GM12878 (cell line): ENCODE results near the gene ANAPC16. TPM values are rescaled to one million over a fixed set of nuclear protein-coding genes. Genes with fewer than 3 reads are reported as not detected.

Source experiments
- ATAC-seq: fragments of 200-7000 bp; cut with Tn5 transposase; 3 replicates; pipeline ENCODE4 v1.9.1; 2020; ENCODE audit warnings: mild to moderate bottlenecking, moderate library complexity
- BruUV-seq: library from RNA; stranded (reverse); fragments of 400-500 nt; replicated peaks from 2 replicates; lab custom pipeline; 2021; lab: Mats Ljungman, UMichigan
- CTCF ChIA-PET: fragments of 300-600 bp; sonication (Branson Sonifier 250); formaldehyde crosslinking; extraction: SDS; loops from one replicate; lab custom pipeline; 2021; ENCODE audit warnings: inconsistent platforms; lab: Yijun Ruan, JAX
- POLR2A ChIA-PET: fragments of 350-600 bp; formaldehyde crosslinking; extraction: SDS; loops from one replicate; lab custom pipeline; 2021; ENCODE audit warnings: inconsistent platforms; lab: Charles Lee
- RAD21 ChIA-PET: fragments of 300-600 bp; sonication (Branson Sonifier 250); formaldehyde crosslinking; loops from one replicate; lab custom pipeline; 2023; ENCODE audit warnings: antibody characterized with exemption; ENCODE audit not compliant: unreplicated experiment; lab: Charles Lee
- SMC1A ChIA-PET: fragments of 300-600 bp; sonication (Branson Sonifier 250); formaldehyde crosslinking; loops from one replicate; lab custom pipeline; 2023; ENCODE audit not compliant: unreplicated experiment, uncharacterized antibody; lab: Charles Lee
- DNase-seq: peaks from one replicate; pipeline ENCODE4 v3.0.0-alpha.2; 2011; ENCODE audit warnings: low read depth, low spot score
- FAIRE-seq: peaks from 3 replicates; lab custom pipeline; 2011; peaks lifted over from hg19 to GRCh38; lab: Jason Lieb, UNC
- H2AFZ ChIP-seq: 2 replicates; pipeline ENCODE4 v1.6.0; 2011; ENCODE audit warnings: low read depth, low read length, control low read depth; ENCODE audit not compliant: control insufficient read depth
- H3K27ac ChIP-seq: 2 replicates; pipeline ENCODE4 v1.5.1; 2011; ENCODE audit warnings: control low read depth; ENCODE audit not compliant: control insufficient read depth, insufficient read depth
- H3K27me3 ChIP-seq, 2 experiments: replicated peaks in 1 of 2; 2 replicates each; pipeline versions ENCODE4 v1.6.0 to v1.6.1; 2011; ENCODE audit warnings: low read length in 1 of 2; ENCODE audit not compliant: control insufficient read depth in 2 of 2, insufficient read depth in 2 of 2
- H3K36me3 ChIP-seq, 2 experiments: 2 replicates each; pipeline ENCODE4 v1.5.1; 2011; ENCODE audit warnings: low read length in 1 of 2; ENCODE audit not compliant: control insufficient read depth in 2 of 2, insufficient read depth in 2 of 2
- H3K4me1 ChIP-seq: 2 replicates; pipeline ENCODE4 v1.6.1; 2011; ENCODE audit warnings: mild to moderate bottlenecking, low read length, moderate library complexity, mixed read lengths; ENCODE audit not compliant: control insufficient read depth, insufficient read depth
- H3K4me2 ChIP-seq: 2 replicates; pipeline ENCODE4 v1.6.0; 2011; ENCODE audit warnings: control low read depth; ENCODE audit not compliant: control insufficient read depth, insufficient read depth
- H3K4me3 ChIP-seq: fragments of 200-600 bp; sonication (generic); 2 replicates; pipeline ENCODE4 v1.5.1; 2016
- H3K79me2 ChIP-seq: 2 replicates; pipeline ENCODE4 v1.6.0; 2011; ENCODE audit warnings: low read length; ENCODE audit not compliant: control insufficient read depth, insufficient read depth
- H3K9ac ChIP-seq: 2 replicates; pipeline ENCODE4 v1.8.0; 2011; ENCODE audit warnings: low read length, control low read depth, mixed read lengths; ENCODE audit not compliant: control insufficient read depth, insufficient read depth
- H3K9me3 ChIP-seq: replicated peaks from 3 replicates; pipeline ENCODE4 v1.5.1; 2011; ENCODE audit warnings: mild to moderate bottlenecking, low read length; ENCODE audit not compliant: control insufficient read depth, insufficient read depth
- H4K20me1 ChIP-seq: 2 replicates; pipeline ENCODE4 v1.6.0; 2011; ENCODE audit not compliant: control insufficient read depth, insufficient read depth
- ATF7 ChIP-seq: fragments of 450-650 bp; IDR thresholded peaks from 2 replicates; pipeline ENCODE4 v1.6.1; 2016; ENCODE audit warnings: low read depth, mild to moderate bottlenecking
- BHLHE40 ChIP-seq, 2 experiments: fragments of 450-650 bp in 1 of 2; IDR thresholded peaks; 2 replicates each; pipeline ENCODE4 v1.6.1; 2011 to 2017; ENCODE audit warnings: low read depth in 2 of 2, borderline replicate concordance in 1 of 2, improper control_type of control experiment in 1 of 2, low read length in 1 of 2, mild to moderate bottlenecking in 1 of 2
- CBFB ChIP-seq: IDR thresholded peaks from 2 replicates; pipeline ENCODE4 v1.6.1; 2016; ENCODE audit warnings: antibody characterized with exemption, low read depth
- IKZF1 ChIP-seq: fragments of 450-650 bp; conservative IDR thresholded peaks from 2 replicates; pipeline ENCODE4 v1.6.1; 2017; ENCODE audit warnings: antibody characterized with exemption, mild to moderate bottlenecking
- IKZF2 ChIP-seq, 2 experiments: fragments of 450-650 bp; IDR thresholded peaks; 2 replicates each; pipeline ENCODE4 v1.6.1; 2017; ENCODE audit warnings: mild to moderate bottlenecking in 2 of 2, moderate library complexity in 2 of 2
- IRF5 ChIP-seq: fragments of 450-650 bp; IDR thresholded peaks from 2 replicates; pipeline ENCODE4 v1.6.1; 2017; ENCODE audit warnings: borderline replicate concordance
- JUNB ChIP-seq: IDR thresholded peaks from 2 replicates; pipeline ENCODE4 v1.6.1; 2016; ENCODE audit warnings: antibody characterized with exemption, mild to moderate bottlenecking
- MTA2 ChIP-seq: fragments of 450-650 bp; IDR thresholded peaks from 2 replicates; pipeline ENCODE4 v1.6.1; 2016; ENCODE audit warnings: low read depth, mild to moderate bottlenecking, moderate library complexity
- NR2F1 ChIP-seq: fragments of 450-650 bp; conservative IDR thresholded peaks from 2 replicates; pipeline ENCODE4 v1.6.1; 2017; ENCODE audit warnings: mild to moderate bottlenecking
- POLR2AphosphoS2 ChIP-seq: IDR thresholded peaks from 2 replicates; pipeline ENCODE4 v1.6.1; 2011; ENCODE audit warnings: low read depth, mild to moderate bottlenecking, low read length, improper control_type of control experiment, moderate library complexity
- RELB ChIP-seq: fragments of 450-650 bp; IDR thresholded peaks from 2 replicates; pipeline ENCODE4 v1.6.1; 2017; ENCODE audit warnings: low read depth, mild to moderate bottlenecking, moderate library complexity
- RFX5 ChIP-seq: IDR thresholded peaks from 2 replicates; pipeline ENCODE4 v1.6.1; 2011; ENCODE audit warnings: low read depth, low read length, improper control_type of control experiment
- SIX5 ChIP-seq: IDR thresholded peaks from 2 replicates; pipeline ENCODE4 v1.6.1; 2011; ENCODE audit warnings: mild to moderate bottlenecking, low read depth, low read length, moderate library complexity; ENCODE audit not compliant: severe bottlenecking
- TCF7 ChIP-seq: IDR thresholded peaks from 2 replicates; pipeline ENCODE4 v1.6.1; 2014; ENCODE audit warnings: antibody characterized with exemption, borderline replicate concordance
- YBX1 ChIP-seq: fragments of 450-650 bp; IDR thresholded peaks from 2 replicates; pipeline ENCODE4 v1.6.1; 2016; ENCODE audit warnings: antibody characterized with exemption
- ZNF384 ChIP-seq: IDR thresholded peaks from 2 replicates; pipeline ENCODE4 v1.6.1; 2012; ENCODE audit warnings: low read depth, mild to moderate bottlenecking, low read length, improper control_type of control experiment, borderline replicate concordance
- ZNF592 ChIP-seq: fragments of 450-650 bp; IDR thresholded peaks from 2 replicates; pipeline ENCODE4 v1.6.1; 2017; ENCODE audit warnings: mild to moderate bottlenecking, moderate library complexity
- WGBS: methylation state at CpG from one replicate; pipeline ENCODE4 v1.1.6; 2016; ENCODE audit warnings: low lambda C conversion rate; ENCODE audit not compliant: insufficient replicate concordance, insufficient coverage; ENCODE audit errors: missing lambda C conversion rate; 5-methylcytosine and 5-hydroxymethylcytosine counted together
- in situ Hi-C: fragments of 300-500 bp; cut with MboI; formaldehyde crosslinking; loops from 9 replicates; pipeline ENCODE4 v1.14.3; 2018; ENCODE audit warnings: mixed read lengths
- intact Hi-C: fragments of 100-400 bp; cut with micrococcal nuclease; formaldehyde crosslinking; loops from one replicate; pipeline ENCODE4 v1.14.2; 2022; ENCODE audit not compliant: unreplicated experiment
- polyA plus RNA-seq, 11 experiments: library from polyadenylated mRNA; depleted of rRNA in 4 of 11; unstranded in 6 of 11; stranded (reverse) in 5 of 11; fragments of >200 nt; fragmentation: Nextera tagmentation in 4 of 11; fragmentation: Illumina TruSeq in 1 of 11; extraction: Ambion mirVana in 4 of 11; extraction: Trizol in 1 of 11; gene quantifications; 1 replicate in 1 of 11; 2 replicates in 10 of 11; pipeline versions ENCODE4 v1.2.1 to v1.2.3, GENCODE V29; 2011 to 2016; ENCODE audit warnings: inconsistent platforms in 2 of 11, missing spikeins in 2 of 11, low read depth in 1 of 11
- total RNA-seq, 4 experiments: library from RNA; depleted of rRNA in 3 of 4; stranded (reverse); fragments of >200 nt in 3 of 4; fragmentation: Illumina TruSeq in 1 of 4; extraction: Trizol in 1 of 4; gene quantifications; 2 replicates each; pipeline versions ENCODE4 v1.2.1 to v1.2.3, GENCODE V29; 2013 to 2021

ANAPC16 gene
- total and polyA plus RNA-seq, 10 of the 15 experiments (the other 5 are each of a cell fraction or from before 2014, with no cell fraction given) = 66.9 to 208 (median 134) TPM

- ChIA-PET SMC1A (interaction anchor here (0.8 to 9.4 kb wide), 30 partner anchors 10 to 170 kb away, joined by 3 to 122 read pairs (median 6); no protein-coding TSS in a partner anchor), CTCF (interaction anchor here (0.7 to 9.7 kb wide), 19 partner anchors 10 to 261 kb away, joined by 3 to 127 read pairs (median 8); no protein-coding TSS in a partner anchor), RAD21 (interaction anchor here (0.6 to 10.2 kb wide), 22 partner anchors 10 to 171 kb away, joined by 3 to 129 read pairs (median 5); no protein-coding TSS in a partner anchor), POLR2A (interaction anchor here (0.5 to 6.9 kb wide), 22 partner anchors 14 to 242 kb away, joined by 3 to 82 read pairs (median 4); no protein-coding TSS in a partner anchor)
- Histone ChIP-seq H4K20me1 (no peaks in the 10 kb centered on the region), H3K27ac (peak overlapping the region; percentile 96), H3K79me2 (peaks cover 68% of the 10 kb centered on the region), H2AFZ (no peak overlapping the region), H3K9me3 (no peaks in the 10 kb centered on the region), H3K27me3 (no peaks in the 10 kb centered on the region), H3K4me3 (peak overlapping the region; percentile 56), H3K4me1 (peaks cover 41% of the 10 kb centered on the region), H3K9ac (peak overlapping the region; percentile 86), H3K36me3 (peaks cover 0 to 8% of the 10 kb centered on the region in 2 experiments; a peak in 2 of 4 replicates), H3K4me2 (peak overlapping the region; percentile 89)
- FAIRE-seq (no peak), ATAC-seq (no peak), DNase-seq (no peak)
- 29% methylated on average over 6 of the region's 6 CpGs for WGBS
- BruUV-seq = no TSS peak
- intact Hi-C loops (loop anchor here (2.0 to 5.0 kb wide), 6 partner anchors 43 to 322 kb away; no protein-coding TSS in a partner anchor), in situ Hi-C loops (loop anchor here (5.0 kb wide), 1 partner anchor 167 kb away; no protein-coding TSS in a partner anchor)
- TF ChIP-seq BHLHE40 (IDR thresholded peaks at IDR 0.05; ENCODE audit: borderline replicate concordance in 1 of 2, low read depth in 2 of 2, low read length in 1 of 2) (peak; percentile 67 to 81), ZNF592 (no peak), IKZF2 (IDR thresholded peaks at IDR 0.05) (peak; percentile 36 to 49; a peak in 1 of 4 replicates), IKZF1 (peak; percentile 51; the same call in 1 of the 2 replicates), POLR2AphosphoS2 (no peak), RFX5 (no peak), CBFB (no peak), IRF5 (no peak), TCF7 (no peak), MTA2 (no peak), NR2F1 (no peak), YBX1 (no peak), ATF7 (no peak), ZNF384 (no peak), RELB (peak; percentile 57; the same call in 1 of the 2 replicates), SIX5 (no peak), JUNB (no peak)
These were observed 3.5 kb downstream of the ANAPC16 start for GRCh38 chr10:72219235-72219814.
